Transverse colon (tissue), 4 donors: ENCODE measurements around the gene HPN. TPM values are rescaled to one million over a fixed set of nuclear protein-coding genes. Genes with fewer than 3 reads are reported as not detected.
"Not testable (repeated sequence)": the region's sequence is repeated elsewhere in the genome, so short reads cannot be mapped to it uniquely, and the experiment has no call there.

ENCODE experiments used
- DNase-seq: peaks from one replicate; pipeline ENCODE4 v3.0.0-alpha.2; 2019
- H3K27ac ChIP-seq, 4 donors: fragments of 200-600 bp; sonication (generic); 2 replicates each; pipeline ENCODE4 v1.5.1; 2016 to 2018; ENCODE audit warnings: inconsistent platforms in 4 of 4
- H3K27me3 ChIP-seq: fragments of 200-600 bp; sonication (generic); 2 replicates; pipeline ENCODE4 v1.5.1; 2017; ENCODE audit warnings: inconsistent platforms
- H3K36me3 ChIP-seq, 4 donors: fragments of 200-600 bp; sonication (generic); 2 replicates each; pipeline ENCODE4 v1.5.1; 2017 to 2019; ENCODE audit warnings: inconsistent platforms in 4 of 4
- H3K4me1 ChIP-seq, 4 donors: fragments of 200-600 bp; sonication (generic); 2 replicates each; pipeline ENCODE4 v1.5.1; 2017 to 2020; ENCODE audit warnings: inconsistent platforms in 4 of 4
- H3K4me3 ChIP-seq, 4 donors: fragments of 200-600 bp; sonication (generic); 1 replicate in 1 of 4; 2 replicates in 3 of 4; pipeline versions ENCODE4 v1.5.1 to v1.6.1; 2017 to 2019; ENCODE audit warnings: inconsistent platforms in 4 of 4
- H3K9me3 ChIP-seq, 2 donors: fragments of 200-600 bp; sonication (generic); 2 replicates each; pipeline ENCODE4 v1.5.1; 2017 to 2019; ENCODE audit warnings: inconsistent platforms in 2 of 2
- CTCF ChIP-seq, 5 experiments: fragments of 200-600 bp in 3 of 5; fragments of 450-650 bp in 2 of 5; sonication (generic) in 3 of 5; IDR thresholded peaks; 1 replicate in 2 of 5; 2 replicates in 3 of 5; pipeline ENCODE4 v1.5.1; 2016 to 2017; ENCODE audit warnings: antibody characterized with exemption in 5 of 5, inconsistent platforms in 3 of 5, mild to moderate bottlenecking in 2 of 5, moderate library complexity in 1 of 5
- EP300 ChIP-seq: sonication (generic); formaldehyde crosslinking; IDR thresholded peaks from one replicate; pipeline ENCODE4 v1.6.1; 2017; ENCODE audit warnings: antibody characterized with exemption, low read depth
- POLR2A ChIP-seq: fragments of 450-650 bp; IDR thresholded peaks from one replicate; pipeline ENCODE4 v1.6.1; 2016; ENCODE audit warnings: antibody characterized with exemption, mild to moderate bottlenecking, moderate library complexity
- POLR2AphosphoS5 ChIP-seq, 3 donors: sonication (generic); formaldehyde crosslinking; IDR thresholded peaks; one replicate each; pipeline ENCODE4 v1.6.1; 2016; ENCODE audit warnings: antibody characterized with exemption in 3 of 3
- WGBS, 2 donors: methylation state at CpG; one replicate each; pipeline ENCODE4 v1.1.5; 2018; ENCODE audit warnings: low coverage in 1 of 2; 5-methylcytosine and 5-hydroxymethylcytosine counted together
- in situ Hi-C, 4 donors: fragments of 200-750 bp; cut with MboI; loops; one replicate each; pipeline versions ENCODE4 v1.15.0 to v1.15.1; 2017; ENCODE audit warnings: low sequenced_read_pairs in 3 of 4, low pct_ligation_motif_present in 1 of 4, low pct_unique_long_range_greater_than_20kb in 1 of 4
- intact Hi-C: fragments of 100-400 bp; cut with DNase I; formaldehyde crosslinking; loops from one replicate; pipeline ENCODE4 v1.15.1; 2023; ENCODE audit warnings: low total_unique reads
- total RNA-seq, 4 donors: library from RNA; depleted of rRNA; stranded (reverse); fragments of >200 nt; gene quantifications; one replicate each; pipeline ENCODE4 v1.1.0, GENCODE V29; 2016

The HPN gene
- total RNA-seq, 4 donors from 2014 or later, result 0.32 to 0.68 TPM; not detected in 2

GRCh38 chr19:34997071-34997617, 44.4 kb upstream of the HPN start:
- WGBS, 2 donors, result 67 to 68% methylated on average over 7 to 8 of the region's 8 CpGs
- no peak overlapping the region for H3K4me3 ChIP-seq
- peak overlapping the region; percentile 28 to 97 (median 62) for H3K27ac ChIP-seq
- no peaks in the 10 kb centered on the region for H3K36me3 ChIP-seq
- TF ChIP-seq CTCF (IDR thresholded peaks at IDR 0.05), result no peak
- no peak for TF ChIP-seq POLR2AphosphoS5 (IDR thresholded peaks at IDR 0.05)
- TF ChIP-seq POLR2A, result no peak
- TF ChIP-seq EP300, result no peak
- H3K27me3 ChIP-seq, result no peaks in the 10 kb centered on the region
- DNase-seq, result no peak
- peaks cover 16 to 65% (median 36%) of the 10 kb centered on the region in 4 donors for H3K4me1 ChIP-seq
- intact Hi-C loops, result no loop called here
- H3K9me3 ChIP-seq, result no peaks in the 10 kb centered on the region
- in situ Hi-C loops, result no loop called here

- Histone ChIP-seq H3K27ac (peak overlapping the region; percentile 95 to 98 (median 97)), H3K4me1 (peaks cover 16 to 76% (median 43%) of the 10 kb centered on the region in 4 donors)
- H3K9me3 ChIP-seq, DNase-seq, in situ Hi-C loops, H3K4me3 ChIP-seq, intact Hi-C loops, H3K27me3 ChIP-seq, H3K36me3 ChIP-seq: not testable (repeated sequence)
- 88 to 96% methylated on average over 4 to 7 of the region's 7 CpGs for WGBS, 2 donors
These were observed 43.3 kb upstream of the HPN start for GRCh38 chr19:34998224-34998623.

GRCh38 chr19:34998777-34999497, 42.6 kb upstream of the HPN start:
- intact Hi-C loops, result no loop called here
- 39 to 44% methylated on average over 8 to 13 of the region's 13 CpGs for WGBS, 2 donors
- DNase-seq, result no peak
- TF ChIP-seq EP300 (no peak), POLR2AphosphoS5 (IDR thresholded peaks at IDR 0.05) (no peak), CTCF (IDR thresholded peaks at IDR 0.05) (no peak), POLR2A (no peak)
- in situ Hi-C loops, result no loop called here
- peak overlapping the region; percentile 95 to 98 (median 97) for H3K27ac ChIP-seq
- H3K4me1 ChIP-seq, result peaks cover 16 to 83% (median 50%) of the 10 kb centered on the region in 4 donors
- no peaks in the 10 kb centered on the region for H3K9me3 ChIP-seq
- H3K27me3 ChIP-seq, result no peaks in the 10 kb centered on the region
- H3K36me3 ChIP-seq, result no peaks in the 10 kb centered on the region
- peak overlapping the region; percentile 60 to 81 (median 75) for H3K4me3 ChIP-seq

GRCh38 chr19:34999498-35000337, 41.8 kb upstream of the HPN start, which contains the start of gene GRAMD1A:
GRAMD1A (plus strand) TSS chr19:35000323; CDS start chr19:35000479, 156 bp downstream.
- peak; percentile 91 for DNase-seq
- Histone ChIP-seq H3K4me1 (peaks cover 12 to 83% (median 53%) of the 10 kb centered on the region in 4 donors), H3K36me3 (no peaks in the 10 kb centered on the region), H3K27ac (peak within 1 kb of the TSS; percentile 95 to 98 (median 97)), H3K4me3 (peak within 1 kb of the TSS; percentile 60 to 95 (median 80)), H3K27me3 (no peaks in the 10 kb centered on the region), H3K9me3 (no peaks in the 10 kb centered on the region)
- peak; percentile 85 to 89 (median 86) for TF ChIP-seq POLR2AphosphoS5 (IDR thresholded peaks at IDR 0.05)
- no peak for TF ChIP-seq EP300
- TF ChIP-seq POLR2A, result peak; percentile 88
- no peak for TF ChIP-seq CTCF (IDR thresholded peaks at IDR 0.05)
- in situ Hi-C loops, result no loop called here
- intact Hi-C loops, result no loop called here
- WGBS, 2 donors, result 1% methylated on average over 25 of the region's 45 CpGs; no CpG with 5 or more reads in 1 of the 2 donors
